Lower lobe of right lung (tissue), 2 donors: ENCODE results near the gene PTGER2. TPM values are rescaled to one million over a fixed set of nuclear protein-coding genes. Genes with fewer than 3 reads are reported as not detected.

ENCODE experiments used
- ATAC-seq, 2 donors: fragments of 200-7000 bp; cut with Tn5 transposase; one replicate each; pipeline ENCODE4 v1.9.1; 2020 to 2022; ENCODE audit warnings: mild to moderate bottlenecking in 2 of 2, moderate library complexity in 2 of 2
- DNase-seq: peaks from one replicate; pipeline ENCODE4 v3.0.0-alpha.2; 2020
- H3K27ac ChIP-seq: fragments of 200-600 bp; one replicate; pipeline ENCODE4 v1.8.0; 2022
- H3K27me3 ChIP-seq: fragments of 200-600 bp; one replicate; pipeline ENCODE4 v1.8.0; 2022; ENCODE audit warnings: low read depth
- H3K36me3 ChIP-seq: fragments of 200-600 bp; one replicate; pipeline ENCODE4 v1.8.0; 2022; ENCODE audit warnings: mild to moderate bottlenecking
- H3K4me1 ChIP-seq: fragments of 200-600 bp; one replicate; pipeline ENCODE4 v1.8.0; 2022
- H3K4me3 ChIP-seq: fragments of 200-600 bp; one replicate; pipeline ENCODE4 v1.8.0; 2022; ENCODE audit warnings: mild to moderate bottlenecking
- H3K9me3 ChIP-seq: fragments of 200-600 bp; one replicate; pipeline ENCODE4 v1.8.0; 2022
- CTCF ChIP-seq: fragments of 200-600 bp; IDR thresholded peaks from one replicate; pipeline ENCODE4 v1.8.0; 2022; ENCODE audit warnings: antibody characterized with exemption, mild to moderate bottlenecking
- intact Hi-C: fragments of 100-400 bp; cut with DNase I; formaldehyde crosslinking; loops from one replicate; pipeline ENCODE4 v1.11.0; 2022
- total RNA-seq: library from RNA; stranded (reverse); fragmentation: NEBNext Ultra II Directional; extraction: Animal tissue kit (Norgen Biotek cat#: 25700); gene quantifications from one replicate; pipeline ENCODE4 v1.2.1, GENCODE V29; 2021
- donor health status: DM: no; HTN: yes; CAD: no; lungs with severe emphysema.

PTGER2 gene
- total RNA-seq, 1 donor from 2014 or later, result 6.2 TPM

- no peak for TF ChIP-seq CTCF
- intact Hi-C loops, result no loop called here
- Histone ChIP-seq H3K9me3 (no peaks in the 10 kb centered on the region), H3K36me3 (no peaks in the 10 kb centered on the region), H3K4me1 (peaks cover 15% of the 10 kb centered on the region), H3K4me3 (no peak overlapping the region), H3K27ac (no peak overlapping the region), H3K27me3 (no peaks in the 10 kb centered on the region)
- no peak for ATAC-seq
- DNase-seq, result no peak
Measured at GRCh38 chr14:52349731-52350130, 35.6 kb downstream of the PTGER2 start.

- H3K9me3 ChIP-seq, result no peaks in the 10 kb centered on the region
- ATAC-seq (no peak), DNase-seq (no peak)
- no peak for TF ChIP-seq CTCF
- H3K36me3 ChIP-seq, result no peaks in the 10 kb centered on the region
- peaks cover 18% of the 10 kb centered on the region for H3K4me1 ChIP-seq
- H3K4me3 ChIP-seq, result no peak overlapping the region
- no peak overlapping the region for H3K27ac ChIP-seq
- no peaks in the 10 kb centered on the region for H3K27me3 ChIP-seq
- intact Hi-C loops, result no loop called here
Measured at GRCh38 chr14:52350445-52350844, 36.3 kb downstream of the PTGER2 start.

- no peak overlapping the region for H3K27ac ChIP-seq
- TF ChIP-seq CTCF, result no peak
- no peak overlapping the region for H3K4me3 ChIP-seq
- ATAC-seq (peak; percentile 37 to 51), DNase-seq (no peak)
- no peaks in the 10 kb centered on the region for H3K9me3 ChIP-seq
- no peaks in the 10 kb centered on the region for H3K27me3 ChIP-seq
- no peaks in the 10 kb centered on the region for H3K36me3 ChIP-seq
- intact Hi-C loops, result no loop called here
- H3K4me1 ChIP-seq, result peaks cover 18% of the 10 kb centered on the region
Measured at GRCh38 chr14:52351233-52352060, 37.3 kb downstream of the PTGER2 start.

- ATAC-seq (peak; percentile 61 to 65), DNase-seq (no peak)
- H3K9me3 ChIP-seq, result no peaks in the 10 kb centered on the region
- peaks cover 18% of the 10 kb centered on the region for H3K4me1 ChIP-seq
- intact Hi-C loops, result no loop called here
- no peaks in the 10 kb centered on the region for H3K27me3 ChIP-seq
- TF ChIP-seq CTCF, result no peak
- H3K27ac ChIP-seq, result no peak overlapping the region
- H3K4me3 ChIP-seq, result no peak overlapping the region
- no peaks in the 10 kb centered on the region for H3K36me3 ChIP-seq
Measured at GRCh38 chr14:52352061-52352491, 38.0 kb downstream of the PTGER2 start.

GRCh38 chr14:52352569-52352968 is 38.5 kb downstream of the PTGER2 start:
- H3K27ac ChIP-seq, result no peak overlapping the region
- H3K4me1 ChIP-seq, result peaks cover 18% of the 10 kb centered on the region
- no peaks in the 10 kb centered on the region for H3K36me3 ChIP-seq
- H3K27me3 ChIP-seq, result no peaks in the 10 kb centered on the region
- intact Hi-C loops, result no loop called here
- H3K9me3 ChIP-seq, result no peaks in the 10 kb centered on the region
- DNase-seq, result no peak
- TF ChIP-seq CTCF, result no peak
- ATAC-seq, result peak in 1 of 2 donors; percentile 52
- no peak overlapping the region for H3K4me3 ChIP-seq
